ENCODE measurements around the gene SLC25A22. TPM values are rescaled to one million over a fixed set of nuclear protein-coding genes. Genes with fewer than 3 reads are reported as not detected.

SLC25A22 gene
- total and polyA plus RNA-seq, 9 of the 15 experiments (the other 6 are each of a cell fraction or from before 2014, with no cell fraction given): 0.41 to 55.4 (median 11.4) TPM

DNA sequence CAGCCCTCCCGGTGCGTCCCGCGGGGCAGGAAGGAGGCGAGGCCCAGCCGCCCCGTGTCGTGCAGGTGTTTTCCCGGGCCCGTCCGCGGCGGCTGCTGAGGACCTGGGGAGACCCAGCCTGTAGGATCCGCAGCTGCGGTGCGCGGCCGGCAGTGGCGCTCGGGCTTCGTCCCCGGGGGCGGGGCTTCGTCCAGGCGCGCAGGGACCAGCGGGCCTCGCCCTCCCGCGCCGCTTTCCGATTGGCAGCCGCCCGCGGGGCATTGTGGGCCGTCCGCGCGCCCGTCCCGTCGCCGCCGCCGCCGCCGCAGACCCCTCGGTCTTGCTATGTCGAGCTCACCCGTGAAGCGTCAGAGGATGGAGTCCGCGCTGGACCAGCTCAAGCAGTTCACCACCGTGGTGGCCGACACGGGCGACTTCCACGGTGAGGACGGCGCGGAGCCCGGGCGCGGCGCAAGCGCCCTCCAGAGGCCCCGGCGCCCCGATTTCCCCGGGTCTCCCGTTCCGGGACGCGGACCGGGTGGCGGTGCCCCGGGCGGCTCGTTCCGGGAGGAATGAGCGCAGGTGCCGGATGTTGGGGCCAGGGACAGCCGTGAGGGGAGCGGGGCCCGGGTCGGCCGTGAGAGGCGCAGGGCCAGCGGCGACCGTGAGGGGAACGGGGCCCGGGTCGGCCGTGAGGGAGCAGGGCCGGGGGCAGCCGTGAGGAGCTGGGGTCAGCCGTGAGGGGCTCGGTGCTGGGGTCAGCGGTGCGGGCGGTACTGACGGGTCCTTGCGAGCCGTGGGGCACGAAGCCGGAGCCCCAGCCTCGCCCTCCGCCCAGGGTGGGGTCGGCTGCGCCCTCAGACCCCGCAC is 50.7 kb downstream of the SLC25A22 start, which contains the start of gene TALDO1 (continued):
- TF ChIP-seq ZMIZ1 (IDR thresholded peaks at IDR 0.05; ENCODE audit: low read depth in 2 of 2, low read length in 2 of 2): 0 out of 4 replicates have a peak, but pooled peaks of 1 of the 2 experiments have one; percentile 49
- TF ChIP-seq ZNF12 (CRISPR knock-in tag; IDR thresholded peaks at IDR 0.05): peak; percentile 49; the same call in 1 of the 2 replicates
- TF ChIP-seq RBM25 (IDR thresholded peaks at IDR 0.05; ENCODE audit: low read depth, low read length, severe bottlenecking): peak; percentile 81
- peak; percentile 100 for TF ChIP-seq CTBP1 (IDR thresholded peaks at IDR 0.05; ENCODE audit: borderline replicate concordance)
- TF ChIP-seq ZNF280A (IDR thresholded peaks at IDR 0.05; ENCODE audit: low read depth, partially characterized antibody): no peak
- peak; percentile 37 for TF ChIP-seq RBM22 (IDR thresholded peaks at IDR 0.05; ENCODE audit: low read depth, low read length, poor library complexity, severe bottlenecking)
- peak; percentile 95 for TF ChIP-seq POLR2G (IDR thresholded peaks at IDR 0.05; ENCODE audit: low read depth, low read length)
- TF ChIP-seq, protein P1, sequence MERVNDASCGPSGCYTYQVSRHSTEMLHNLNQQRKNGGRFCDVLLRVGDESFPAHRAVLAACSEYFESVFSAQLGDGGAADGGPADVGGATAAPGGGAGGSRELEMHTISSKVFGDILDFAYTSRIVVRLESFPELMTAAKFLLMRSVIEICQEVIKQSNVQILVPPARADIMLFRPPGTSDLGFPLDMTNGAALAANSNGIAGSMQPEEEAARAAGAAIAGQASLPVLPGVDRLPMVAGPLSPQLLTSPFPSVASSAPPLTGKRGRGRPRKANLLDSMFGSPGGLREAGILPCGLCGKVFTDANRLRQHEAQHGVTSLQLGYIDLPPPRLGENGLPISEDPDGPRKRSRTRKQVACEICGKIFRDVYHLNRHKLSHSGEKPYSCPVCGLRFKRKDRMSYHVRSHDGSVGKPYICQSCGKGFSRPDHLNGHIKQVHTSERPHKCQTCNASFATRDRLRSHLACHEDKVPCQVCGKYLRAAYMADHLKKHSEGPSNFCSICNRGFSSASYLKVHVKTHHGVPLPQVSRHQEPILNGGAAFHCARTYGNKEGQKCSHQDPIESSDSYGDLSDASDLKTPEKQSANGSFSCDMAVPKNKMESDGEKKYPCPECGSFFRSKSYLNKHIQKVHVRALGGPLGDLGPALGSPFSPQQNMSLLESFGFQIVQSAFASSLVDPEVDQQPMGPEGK (CRISPR knock-in tag; IDR thresholded peaks at IDR 0.05; ENCODE audit: borderline replicate concordance): no peak
- TF ChIP-seq ZBTB11 (CRISPR knock-in tag; IDR thresholded peaks at IDR 0.05): peak in 2 of 3 experiments; percentile 33 to 72; a peak in 2 of 6 replicates
- TF ChIP-seq ZNF740 (CRISPR knock-in tag; IDR thresholded peaks at IDR 0.05): 0 out of 2 replicates have a peak, but pooled peaks have one; percentile 7
- TF ChIP-seq ZNF740 (tag; IDR thresholded peaks at IDR 0.05): no peak
- peak; percentile 91 for TF ChIP-seq TAF1 (IDR thresholded peaks at IDR 0.05; ENCODE audit: control insufficient read depth, extremely low read depth, insufficient read depth, low read length, severe bottlenecking)

Data from K562 (cell line).